ENCODE results near the gene RTL5. TPM values are rescaled to one million over a fixed set of nuclear protein-coding genes. Genes with fewer than 3 reads are reported as not detected.

The RTL5 gene
- total and polyA plus RNA-seq, 4 donors = 8.2 to 32.9 (median 20.0) TPM

DNA sequence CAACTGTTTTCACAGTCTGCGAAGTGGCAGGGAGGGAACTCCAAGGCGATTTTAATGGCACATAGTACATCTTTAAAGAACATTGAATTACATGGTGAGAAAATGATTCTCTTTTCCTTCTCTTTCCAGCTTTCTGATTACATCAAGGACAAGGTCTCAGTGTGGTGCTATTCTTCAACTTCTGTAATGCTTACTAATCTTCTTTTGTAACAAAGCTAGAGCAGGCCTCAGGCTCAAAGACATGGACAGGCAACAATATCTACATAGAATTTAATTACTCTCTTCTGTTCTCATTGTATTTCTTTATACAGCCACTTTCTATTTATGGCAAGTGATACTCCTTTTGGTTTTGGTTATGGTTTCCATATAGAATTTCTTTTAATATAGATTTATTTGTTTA, 48.4 kb downstream of the RTL5 start:
- Histone ChIP-seq H3K4me3 (ENCODE audit: low read depth, low read length) (no peak overlapping the region), H3K4me1 (ENCODE audit: control insufficient read depth, insufficient read depth, low read length) (peaks cover 13% of the 10 kb centered on the region), H3K27me3 (ENCODE audit: control insufficient read depth, insufficient read depth, low read length) (peaks cover 23% of the 10 kb centered on the region), H3K9me3 (ENCODE audit: control insufficient read depth, insufficient read depth, low read length) (no peaks in the 10 kb centered on the region), H3K36me3 (ENCODE audit: control insufficient read depth, insufficient read depth, low read length) (no peaks in the 10 kb centered on the region), H3K27ac (ENCODE audit: low read depth, low read length) (no peak overlapping the region)
- no CpG with 5 or more reads among the region's 2 CpGs for WGBS (ENCODE audit: insufficient coverage)
- peak in 1 of 6 donors; percentile 35 for DNase-seq (ENCODE audit: low read depth in 4 of 6, low spot score in 6 of 6)

DNA sequence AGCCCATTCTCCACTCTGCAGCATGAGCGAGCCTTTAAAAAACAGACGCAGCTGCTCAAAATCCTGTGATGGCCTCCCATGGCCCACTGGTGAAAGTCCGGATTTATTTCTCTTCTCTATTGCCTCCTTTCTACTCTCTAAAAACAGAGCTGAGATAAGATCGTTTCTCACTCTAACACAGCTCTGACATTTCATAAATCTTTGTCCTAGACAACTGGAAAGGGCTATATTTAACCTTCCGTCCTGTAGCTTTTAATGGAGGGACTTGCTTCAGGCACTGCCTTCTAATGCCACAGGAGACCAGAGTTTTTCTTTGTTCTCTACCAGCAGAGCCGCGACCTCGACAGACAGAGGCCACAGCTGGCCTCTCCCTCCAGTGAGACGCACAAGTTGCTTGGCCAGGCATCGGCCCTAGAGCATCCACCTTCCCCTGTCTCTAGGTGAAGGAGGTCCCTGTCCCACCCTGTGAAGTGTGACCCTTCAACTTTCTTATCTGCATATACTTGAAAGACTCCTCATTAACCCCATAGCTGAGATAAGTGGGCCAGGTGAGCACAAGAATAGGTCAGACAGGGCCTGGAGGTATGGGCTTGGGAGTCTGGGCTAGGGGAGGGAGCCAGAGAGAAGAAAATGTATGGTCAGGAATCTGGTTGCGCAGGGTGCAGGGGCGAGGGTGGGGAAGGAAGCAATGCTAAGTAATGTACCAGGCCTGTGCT, 50.0 kb downstream of the RTL5 start:
- no peaks in the 10 kb centered on the region for H3K9me3 ChIP-seq (ENCODE audit: control insufficient read depth, insufficient read depth, low read length)
- no peak for DNase-seq (ENCODE audit: low read depth in 4 of 6, low spot score in 6 of 6)
- H3K27me3 ChIP-seq (ENCODE audit: control insufficient read depth, insufficient read depth, low read length) = peaks cover 29% of the 10 kb centered on the region
- H3K4me1 ChIP-seq (ENCODE audit: control insufficient read depth, insufficient read depth, low read length) = peaks cover 13% of the 10 kb centered on the region
- H3K36me3 ChIP-seq (ENCODE audit: control insufficient read depth, insufficient read depth, low read length) = no peaks in the 10 kb centered on the region
- 67% methylated on average over 12 of the region's 12 CpGs for WGBS (ENCODE audit: insufficient coverage)
- no peak overlapping the region for H3K4me3 ChIP-seq (ENCODE audit: low read depth, low read length)
- no peak overlapping the region for H3K27ac ChIP-seq (ENCODE audit: low read depth, low read length)

DNA sequence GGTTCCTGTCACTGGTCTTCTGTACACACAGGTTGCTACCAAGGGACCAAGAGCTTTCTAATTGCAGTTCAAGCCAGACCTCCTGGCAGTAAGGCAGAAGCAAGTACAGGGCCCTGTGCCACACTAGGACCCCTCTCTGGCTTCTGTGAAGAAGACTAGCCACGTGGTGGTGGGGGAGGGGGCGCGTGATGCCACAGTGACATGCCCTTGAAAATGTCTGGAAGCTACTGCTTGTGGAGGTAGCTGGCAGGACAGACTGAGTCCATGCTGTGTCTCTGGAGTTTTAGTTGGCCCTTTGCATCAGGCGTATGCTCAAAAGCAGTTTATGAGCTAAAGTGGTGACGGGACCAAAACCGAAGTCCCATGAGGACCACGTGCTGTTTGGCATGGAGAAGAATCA, 50.9 kb downstream of the RTL5 start:
- 65% methylated on average over 7 of the region's 7 CpGs for WGBS (ENCODE audit: insufficient coverage)
- Histone ChIP-seq H3K27me3 (ENCODE audit: control insufficient read depth, insufficient read depth, low read length) (peaks cover 32% of the 10 kb centered on the region), H3K4me1 (ENCODE audit: control insufficient read depth, insufficient read depth, low read length) (peaks cover 13% of the 10 kb centered on the region), H3K27ac (ENCODE audit: low read depth, low read length) (no peak overlapping the region), H3K4me3 (ENCODE audit: low read depth, low read length) (no peak overlapping the region), H3K9me3 (ENCODE audit: control insufficient read depth, insufficient read depth, low read length) (no peaks in the 10 kb centered on the region), H3K36me3 (ENCODE audit: control insufficient read depth, insufficient read depth, low read length) (no peaks in the 10 kb centered on the region)
- no peak for DNase-seq (ENCODE audit: low read depth in 4 of 6, low spot score in 6 of 6)

DNA sequence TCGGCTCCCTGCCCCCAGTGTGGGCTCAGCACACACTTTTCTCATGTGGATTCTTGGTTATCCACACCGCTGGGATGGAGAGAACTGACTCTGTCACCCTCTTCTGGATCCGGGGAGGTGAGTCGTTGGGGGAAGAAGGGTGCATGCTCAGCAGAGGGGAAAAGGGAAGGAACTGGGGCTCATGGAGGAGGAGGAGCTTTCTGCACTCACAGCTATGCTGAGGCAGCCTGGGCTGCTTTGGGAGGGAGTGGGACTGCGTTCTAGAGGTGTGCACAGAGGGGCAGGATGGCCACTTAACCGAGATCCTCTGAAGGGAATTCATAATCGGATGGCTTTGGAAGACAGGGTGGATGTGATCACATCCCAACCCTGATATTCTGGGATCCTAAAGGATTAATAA, 51.6 kb downstream of the RTL5 start:
- H3K27me3 ChIP-seq (ENCODE audit: control insufficient read depth, insufficient read depth, low read length) = peaks cover 32% of the 10 kb centered on the region
- H3K4me3 ChIP-seq (ENCODE audit: low read depth, low read length) = no peak overlapping the region

DNA sequence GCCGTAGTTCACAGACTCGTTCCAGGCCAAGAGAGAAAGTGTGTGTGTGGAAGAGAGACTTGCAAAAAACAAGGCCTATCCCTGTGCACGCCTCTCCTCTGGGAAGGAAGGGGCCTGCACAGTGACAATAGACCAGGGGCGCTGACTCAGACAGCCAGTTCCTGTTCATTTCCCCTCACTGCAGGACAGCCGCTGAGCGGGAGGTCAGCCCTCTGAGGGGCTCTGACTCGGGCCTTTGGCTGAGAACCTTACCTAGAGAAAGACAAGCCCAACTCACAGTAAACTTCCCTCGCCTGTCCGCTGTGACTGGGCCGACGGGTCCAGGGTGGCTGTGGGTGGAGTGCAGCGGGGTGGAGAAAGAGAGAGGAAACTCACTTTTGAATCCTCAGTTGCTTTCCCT, 52.1 kb downstream of the RTL5 start:
- no peaks in the 10 kb centered on the region for H3K9me3 ChIP-seq (ENCODE audit: control insufficient read depth, insufficient read depth, low read length)
- H3K36me3 ChIP-seq (ENCODE audit: control insufficient read depth, insufficient read depth, low read length) = no peaks in the 10 kb centered on the region
- H3K4me1 ChIP-seq (ENCODE audit: control insufficient read depth, insufficient read depth, low read length) = peaks cover 13% of the 10 kb centered on the region
- H3K4me3 ChIP-seq (ENCODE audit: low read depth, low read length) = no peak overlapping the region
- H3K27ac ChIP-seq (ENCODE audit: low read depth, low read length) = no peak overlapping the region
- H3K27me3 ChIP-seq (ENCODE audit: control insufficient read depth, insufficient read depth, low read length) = peaks cover 32% of the 10 kb centered on the region
- WGBS (ENCODE audit: insufficient coverage) = 79% methylated on average over 4 of the region's 12 CpGs
- no peak for DNase-seq (ENCODE audit: low read depth in 4 of 6, low spot score in 6 of 6)

More for the DNA sequence above, 51.6 kb downstream of the RTL5 start:
- Histone ChIP-seq H3K9me3 (ENCODE audit: control insufficient read depth, insufficient read depth, low read length) (no peaks in the 10 kb centered on the region), H3K36me3 (ENCODE audit: control insufficient read depth, insufficient read depth, low read length) (no peaks in the 10 kb centered on the region), H3K27ac (ENCODE audit: low read depth, low read length) (no peak overlapping the region), H3K4me1 (ENCODE audit: control insufficient read depth, insufficient read depth, low read length) (peaks cover 13% of the 10 kb centered on the region)
- DNase-seq (ENCODE audit: low read depth in 4 of 6, low spot score in 6 of 6) = no peak
- WGBS (ENCODE audit: insufficient coverage) = 70% methylated on average over 7 of the region's 7 CpGs

DNA sequence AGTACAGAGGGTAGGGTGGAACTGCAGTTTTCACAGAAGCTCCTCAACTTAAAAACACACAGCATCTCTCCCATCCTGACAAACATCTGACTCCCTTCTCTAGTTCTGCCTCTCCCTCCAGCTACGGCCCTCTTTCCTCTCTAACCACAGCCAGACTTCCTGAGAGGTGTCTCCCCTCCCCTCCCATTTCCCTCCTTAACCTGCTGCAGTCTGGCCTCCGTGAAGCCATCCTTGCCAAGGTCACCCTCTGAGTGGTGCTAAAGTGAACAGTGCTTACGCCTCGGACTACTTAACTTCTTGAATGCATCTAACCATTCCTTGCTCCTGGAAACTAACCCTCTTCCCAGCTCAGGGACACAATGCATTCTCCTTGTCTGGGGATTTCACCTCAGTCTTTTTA, 53.3 kb downstream of the RTL5 start:
- 62% methylated on average over 4 of the region's 4 CpGs for WGBS (ENCODE audit: insufficient coverage)
- Histone ChIP-seq H3K36me3 (ENCODE audit: control insufficient read depth, insufficient read depth, low read length) (no peaks in the 10 kb centered on the region), H3K27me3 (ENCODE audit: control insufficient read depth, insufficient read depth, low read length) (peaks cover 30% of the 10 kb centered on the region), H3K27ac (ENCODE audit: low read depth, low read length) (no peak overlapping the region), H3K4me1 (ENCODE audit: control insufficient read depth, insufficient read depth, low read length) (peaks cover 13% of the 10 kb centered on the region), H3K9me3 (ENCODE audit: control insufficient read depth, insufficient read depth, low read length) (no peaks in the 10 kb centered on the region), H3K4me3 (ENCODE audit: low read depth, low read length) (no peak overlapping the region)
- DNase-seq (ENCODE audit: low read depth in 4 of 6, low spot score in 6 of 6) = no peak

Other genes with a start within 250 kb of the RTL5 start
- 10 to 100 TPM in 1 of 2 donors, 1 to 10 TPM in 1; 9.3 to 19.2 TPM for gene NHSL2, start 221.1 kb downstream of the RTL5 start, total RNA-seq
- gene NHSL2, start 221.1 kb downstream of the RTL5 start, polyA plus RNA-seq (ENCODE audit: insufficient read length in 2 of 2) = 1 to 10 TPM; 6.1 to 7.7 TPM
- gene PIN4, start 49.8 kb upstream of the RTL5 start, total RNA-seq = 10 to 100 TPM in 1 of 2 donors, 1 to 10 TPM in 1; 6.1 to 24.9 TPM
- gene PIN4, start 49.8 kb upstream of the RTL5 start, polyA plus RNA-seq (ENCODE audit: insufficient read length in 2 of 2) = 10 to 100 TPM; 26.4 to 28.2 TPM
- 1 to 10 TPM; 1.7 TPM for gene ERCC6L, start 107.1 kb upstream of the RTL5 start, total RNA-seq
- gene ERCC6L, start 107.1 kb upstream of the RTL5 start, polyA plus RNA-seq (ENCODE audit: insufficient read length in 2 of 2) = 1 to 10 TPM; 1.3 to 1.4 TPM
- 1,000 to 10,000 TPM in 1 of 2 donors, 100 to 1,000 TPM in 1; 759 to 1,582 TPM for gene RPS4X, start 145.3 kb upstream of the RTL5 start, total RNA-seq
- gene RPS4X, start 145.3 kb upstream of the RTL5 start, polyA plus RNA-seq (ENCODE audit: insufficient read length in 2 of 2) = 100 to 1,000 TPM; 819 to 844 TPM
- gene CITED1, start 174.0 kb upstream of the RTL5 start, total RNA-seq = 1 to 10 TPM; 4.3 to 6.3 TPM
- gene CITED1, start 174.0 kb upstream of the RTL5 start, polyA plus RNA-seq (ENCODE audit: insufficient read length in 2 of 2) = 1 to 10 TPM; 7.8 to 9.0 TPM

Data from spinal cord (tissue), 10 donors.